Measurements from ENCODE around the gene PRKCB.

The PRKCB gene

GRCh38 chr16:23968176-23968575 lies 132.4 kb downstream of the PRKCB start:
- no peak for DNase-seq (ENCODE audit: low spot score)

GRCh38 chr16:23969468-23970297 lies 133.9 kb downstream of the PRKCB start:
- DNase-seq (ENCODE audit: low spot score), result no peak

DNA sequence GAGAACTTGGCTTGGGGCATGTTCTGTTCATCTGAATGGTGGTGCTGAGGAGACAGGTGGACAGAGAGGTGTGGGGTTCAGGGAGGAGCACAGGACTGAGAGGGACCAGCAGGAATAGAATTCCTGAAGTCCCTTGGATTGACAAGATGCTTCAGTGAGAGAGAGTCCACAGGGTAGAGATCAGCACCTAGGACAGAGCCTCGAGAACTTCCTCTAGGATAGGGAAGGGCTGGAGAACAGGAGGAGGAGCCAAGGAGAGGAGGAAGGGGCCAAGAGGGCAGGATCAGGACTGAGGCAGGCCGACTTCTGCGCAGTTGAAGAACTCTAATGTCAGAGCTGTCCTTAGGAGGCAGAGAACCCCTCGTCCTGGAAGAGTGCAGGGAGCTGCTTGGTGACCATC lies 138.4 kb downstream of the PRKCB start:
- no peak for DNase-seq (ENCODE audit: low spot score)

- no peak for DNase-seq (ENCODE audit: low spot score)
Observed at GRCh38 chr16:23975293-23975692, 139.5 kb downstream of the PRKCB start.

GRCh38 chr16:23976091-23976490 lies 140.3 kb downstream of the PRKCB start:
- DNase-seq (ENCODE audit: low spot score), result no peak

- no peak for DNase-seq (ENCODE audit: low spot score)
Observed at GRCh38 chr16:23976524-23976923, 140.7 kb downstream of the PRKCB start.

DNA sequence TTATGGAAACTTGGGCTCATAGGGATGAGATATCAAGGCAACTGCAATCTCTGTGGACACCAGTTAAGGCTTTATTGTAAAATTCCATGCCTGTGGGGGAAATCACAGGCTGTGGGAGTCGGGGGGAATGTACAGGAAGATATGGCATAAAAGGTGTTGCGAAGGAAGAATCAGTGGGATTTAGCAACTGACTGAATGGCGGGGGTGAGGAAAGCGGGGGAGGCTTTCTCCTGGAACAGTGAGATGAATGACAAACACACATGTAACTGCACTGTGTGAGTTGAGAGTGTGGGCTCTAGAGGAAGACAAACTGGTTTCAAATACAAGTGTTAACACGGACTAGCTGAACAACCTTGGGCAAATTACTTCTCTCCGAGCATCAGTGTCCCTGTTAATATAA lies 143.7 kb downstream of the PRKCB start:
- no peak for DNase-seq (ENCODE audit: low spot score)

GRCh38 chr16:23979982-23980381 lies 144.2 kb downstream of the PRKCB start:
- no peak for DNase-seq (ENCODE audit: low spot score)

- no peak for DNase-seq (ENCODE audit: low spot score)
Observed at GRCh38 chr16:23981429-23982399, 145.9 kb downstream of the PRKCB start.

- no peak for DNase-seq (ENCODE audit: low spot score)
Observed at GRCh38 chr16:23986455-23986854, 150.7 kb downstream of the PRKCB start.

GRCh38 chr16:23987443-23987842 lies 151.7 kb downstream of the PRKCB start:
- DNase-seq (ENCODE audit: low spot score), result no peak

DNA sequence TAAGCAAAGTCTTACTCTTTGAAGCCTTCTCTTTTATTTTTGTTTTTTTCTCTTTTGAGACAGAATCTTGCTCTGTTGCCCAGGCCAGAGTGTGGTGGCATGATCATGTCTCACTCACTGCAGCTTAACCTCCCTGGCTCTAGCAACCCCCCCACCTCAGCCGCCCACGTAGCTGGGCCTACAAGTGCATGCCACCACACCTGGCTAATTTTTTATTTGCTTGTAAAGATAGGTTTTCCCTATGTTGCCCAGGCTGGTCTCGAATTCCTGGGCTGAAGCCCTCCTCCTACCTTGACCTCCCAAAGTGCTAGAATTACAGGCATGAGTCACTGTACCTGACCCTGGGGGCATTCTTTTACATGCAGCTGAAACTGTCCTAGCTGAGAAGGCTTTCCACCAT lies 154.7 kb downstream of the PRKCB start:
- no peak for DNase-seq (ENCODE audit: low spot score)

- DNase-seq (ENCODE audit: low spot score), result no peak
Observed at GRCh38 chr16:23991066-23991465, 155.3 kb downstream of the PRKCB start.

GRCh38 chr16:23994615-23995014 lies 158.8 kb downstream of the PRKCB start:
- no peak for DNase-seq (ENCODE audit: low spot score)

- no peak for DNase-seq (ENCODE audit: low spot score)
Observed at GRCh38 chr16:23996258-23996955, 160.6 kb downstream of the PRKCB start.

- DNase-seq (ENCODE audit: low spot score), result no peak
Observed at GRCh38 chr16:23998771-23999170, 163.0 kb downstream of the PRKCB start.

- no peak for DNase-seq (ENCODE audit: low spot score)
Observed at GRCh38 chr16:23999663-24000062, 163.9 kb downstream of the PRKCB start.

DNA sequence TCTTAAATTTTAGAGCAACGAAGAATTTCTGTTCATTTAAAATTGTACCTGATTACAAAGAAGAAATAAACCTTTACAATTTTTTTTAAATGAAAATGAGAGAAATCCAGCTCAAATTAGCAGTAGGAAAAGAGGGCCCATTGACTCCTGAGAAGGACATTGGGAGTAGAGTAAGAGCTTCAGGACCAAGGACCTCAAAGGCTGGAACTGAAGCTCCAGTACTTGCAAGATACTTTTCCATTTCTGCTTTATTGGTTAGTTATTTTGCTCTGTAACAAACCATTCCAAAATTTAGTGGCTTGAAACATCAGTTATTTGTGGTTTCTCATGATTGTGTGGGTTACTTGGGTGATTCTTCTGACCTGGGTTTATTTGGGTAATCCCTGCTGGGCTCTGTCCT lies 165.9 kb downstream of the PRKCB start:
- no peak for DNase-seq (ENCODE audit: low spot score)

GRCh38 chr16:24002619-24003018 lies 166.8 kb downstream of the PRKCB start:
- DNase-seq (ENCODE audit: low spot score), result no peak

DNA sequence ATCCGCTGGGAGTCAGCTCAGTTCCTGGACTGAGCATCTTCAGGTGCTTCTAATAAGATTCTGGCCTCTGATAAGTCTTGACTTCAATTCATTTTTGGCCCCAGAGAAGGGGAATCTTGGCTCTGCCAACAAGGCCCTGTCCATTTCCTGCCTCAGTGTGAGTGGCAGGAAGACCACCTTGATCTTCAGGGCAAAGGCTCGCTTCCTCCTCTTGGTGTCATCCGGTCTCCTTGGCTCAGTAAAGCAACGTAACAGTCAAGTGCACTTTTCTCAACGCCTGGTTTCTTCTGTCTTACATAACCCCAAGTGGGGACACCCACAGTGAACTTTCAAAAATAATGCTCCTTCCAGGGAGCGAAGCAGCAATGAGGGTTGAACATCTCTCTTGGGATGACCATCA lies 169.8 kb downstream of the PRKCB start:
- DNase-seq (ENCODE audit: low spot score), result no peak

- DNase-seq (ENCODE audit: low spot score), result no peak
Observed at GRCh38 chr16:24007391-24007790, 171.6 kb downstream of the PRKCB start.

DNA sequence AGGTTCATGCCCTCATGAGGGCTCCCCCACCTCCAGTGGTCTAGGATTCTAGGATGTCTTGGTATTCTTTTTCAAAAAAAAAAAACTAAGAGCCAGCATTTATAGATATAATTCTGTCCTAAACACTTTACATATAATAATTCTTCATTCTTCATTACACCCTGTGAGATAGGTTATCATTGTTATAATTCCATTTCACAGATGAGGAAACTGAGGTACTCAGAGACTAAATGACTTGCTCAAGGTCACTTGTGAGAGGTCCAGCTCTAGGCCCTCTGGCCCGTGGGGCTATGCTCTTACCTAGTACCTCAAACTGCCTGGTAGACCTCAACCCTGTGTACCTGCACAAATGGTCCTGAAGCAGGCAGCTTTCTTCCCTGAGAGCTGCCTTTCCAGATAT lies 172.2 kb downstream of the PRKCB start:
- no peak for DNase-seq (ENCODE audit: low spot score)

Data from CD4-positive, alpha-beta T cell treated with Interleukin-15 for 4 hours (primary cell).